Stimulated activated CD4-positive, alpha-beta T cell treated with anti-CD3 and anti-CD28 coated beads, Interleukin-4, amount 100 ng/mL, for 1 hour (primary cell): ENCODE data around the gene BCAP31.
"Not testable (repeated sequence)": the region's sequence is repeated elsewhere in the genome, so short reads cannot be mapped to it uniquely, and the experiment has no call there.

Experiments
- DNase-seq: peaks from one replicate; pipeline ENCODE4 v3.0.0-alpha.2; 2020

The BCAP31 gene

DNA sequence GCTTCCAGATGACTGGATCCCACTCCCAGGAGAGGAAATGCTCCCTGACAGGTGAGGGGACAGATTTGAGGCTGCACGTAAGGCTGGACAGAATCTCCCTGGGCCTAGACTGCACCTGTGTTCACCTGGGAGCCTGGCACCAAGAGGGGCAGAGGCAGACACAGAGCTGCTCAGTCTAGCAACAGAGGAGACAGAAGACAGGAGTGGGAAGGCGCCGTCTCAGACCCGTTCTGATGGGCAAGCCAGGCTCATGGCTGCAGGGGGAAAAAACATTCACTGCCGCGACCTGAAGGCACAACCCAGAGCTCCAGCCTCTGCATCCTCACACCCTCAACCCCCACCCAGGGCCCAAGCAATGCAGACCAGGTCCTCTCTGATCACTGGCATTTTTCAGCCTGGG is 16.8 kb downstream of the BCAP31 start:
- no peak for DNase-seq

DNA sequence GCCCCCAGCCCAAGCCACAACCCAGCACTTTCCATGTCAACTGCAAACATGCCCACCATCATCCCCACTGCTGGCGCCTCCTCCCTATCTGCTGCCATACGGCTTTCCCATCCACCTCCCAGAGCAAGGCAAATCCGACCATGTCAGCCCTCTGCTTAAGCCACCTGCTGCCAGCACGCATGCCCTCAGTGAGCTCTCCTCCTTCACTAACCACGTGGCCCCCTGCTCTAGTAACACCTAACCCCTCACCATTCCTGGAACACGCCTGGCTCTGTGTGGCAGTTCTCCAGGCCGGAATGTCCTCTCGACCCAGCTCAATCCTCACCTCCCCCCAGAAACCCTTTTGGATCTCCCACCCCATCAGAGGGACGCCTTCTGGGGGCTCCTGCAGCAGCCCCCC is 17.4 kb downstream of the BCAP31 start:
- no peak for DNase-seq

DNA sequence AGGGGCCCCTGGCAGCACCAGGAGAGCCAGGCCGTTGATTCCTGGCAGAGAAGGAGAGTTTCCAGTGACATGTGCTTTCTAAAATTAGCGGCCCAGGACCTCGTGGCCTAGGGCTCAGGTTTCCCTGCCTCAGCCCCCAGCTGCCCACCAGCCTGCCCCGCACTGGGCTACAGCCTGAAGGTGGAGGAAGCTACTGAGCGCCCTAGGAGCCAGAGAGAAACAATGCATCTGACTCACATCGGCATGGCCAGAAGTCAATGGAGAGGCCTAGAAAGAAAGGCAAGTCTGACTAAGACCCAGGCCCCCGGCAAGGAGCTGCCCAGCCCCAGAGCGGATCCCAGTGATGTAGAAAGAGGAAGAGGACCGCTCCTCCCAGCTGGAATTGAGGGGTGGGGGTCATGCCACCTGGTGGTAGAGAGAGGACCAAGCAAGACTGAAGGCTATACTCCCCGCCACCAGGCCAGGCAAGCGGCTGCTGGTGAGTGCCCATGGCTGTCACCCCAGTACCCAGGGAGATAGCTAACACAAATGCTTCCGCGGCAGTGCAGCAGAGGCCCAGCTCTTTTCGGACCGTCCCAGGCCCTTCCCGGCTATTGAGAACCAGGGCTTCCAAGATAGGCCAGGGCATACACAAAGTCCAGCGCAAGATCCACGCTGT is 18.7 kb downstream of the BCAP31 start:
- DNase-seq, result not testable (repeated sequence)

DNA sequence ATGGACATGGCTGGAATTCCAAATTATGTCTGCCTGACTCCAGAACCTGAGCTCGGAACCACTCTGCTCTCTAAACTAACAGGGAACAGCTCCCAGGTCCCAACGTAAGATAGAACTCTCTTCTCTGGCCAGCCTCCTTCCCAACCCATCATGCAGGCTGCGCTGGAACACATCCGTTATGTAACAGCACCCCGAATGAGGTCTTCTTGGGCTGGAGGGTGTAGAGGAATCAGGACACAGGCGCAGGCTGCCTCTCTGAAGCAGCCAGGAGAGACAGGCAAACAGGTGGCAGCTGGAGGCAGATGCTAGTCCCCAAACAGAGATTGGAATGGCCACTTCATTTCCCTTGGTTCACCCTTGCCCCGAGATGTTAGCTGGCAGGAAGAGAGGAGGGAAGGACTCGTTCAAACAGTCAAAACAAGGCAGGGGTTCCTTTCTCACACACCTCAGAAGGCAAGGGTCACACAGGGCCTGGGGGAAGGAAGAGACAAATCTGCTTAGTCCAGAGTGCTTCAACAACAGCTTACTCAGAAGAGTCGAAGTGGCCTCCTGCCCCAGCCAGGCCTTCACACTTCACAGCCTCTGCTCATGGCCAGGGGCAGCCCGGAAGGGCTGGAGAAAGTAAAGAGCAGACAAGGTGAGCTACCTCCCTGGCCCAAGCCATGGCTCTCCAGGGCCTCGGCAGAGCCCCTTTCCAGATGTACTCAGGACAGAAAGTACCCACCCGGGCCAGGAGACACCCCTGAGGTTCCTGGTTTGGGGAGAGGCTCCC is 19.4 kb downstream of the BCAP31 start:
- not testable (repeated sequence) for DNase-seq

DNA sequence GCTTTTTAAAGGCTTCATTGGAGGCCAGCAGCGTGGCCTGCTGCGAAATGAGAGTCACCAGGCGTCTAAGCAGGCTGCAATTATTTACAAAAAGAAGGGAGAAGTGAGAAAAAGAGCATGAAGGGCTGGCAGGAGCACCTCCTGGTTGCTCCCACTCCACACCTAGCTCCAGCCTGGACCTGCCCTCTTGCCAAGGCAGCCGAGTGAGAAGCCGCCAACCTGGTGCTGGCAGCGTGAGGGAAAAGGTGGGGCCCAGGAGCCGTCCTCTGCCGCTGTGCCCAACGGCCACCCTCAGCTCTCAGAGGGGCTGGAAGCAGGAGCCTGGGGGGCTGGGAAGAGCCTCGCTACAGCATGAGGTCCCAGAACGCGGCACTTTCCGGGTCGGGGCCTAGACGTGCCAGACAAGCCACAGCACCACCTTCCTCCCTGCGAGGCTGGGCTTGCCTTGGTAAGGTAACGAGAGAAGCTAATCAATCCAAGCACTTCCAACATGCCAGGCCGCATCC is 20.1 kb downstream of the BCAP31 start:
- no peak for DNase-seq

DNA sequence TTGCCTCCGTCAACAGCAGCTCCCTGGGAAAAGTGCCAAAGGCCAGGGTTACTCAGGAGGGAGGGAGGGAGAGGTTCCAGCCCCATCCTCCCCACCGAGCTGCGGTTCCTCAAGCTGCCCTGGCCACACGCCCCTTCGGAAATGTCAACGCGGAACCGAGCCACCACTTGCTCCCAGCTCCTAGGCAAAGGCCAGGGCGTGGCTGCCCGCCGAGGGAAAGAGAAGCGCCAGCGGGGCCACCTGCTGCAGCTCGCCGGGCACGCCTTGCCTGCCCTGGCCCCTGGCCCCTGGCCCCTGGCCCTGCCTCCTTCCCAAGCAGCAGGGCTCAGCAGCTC is 21.2 kb downstream of the BCAP31 start:
- DNase-seq, result no peak

DNA sequence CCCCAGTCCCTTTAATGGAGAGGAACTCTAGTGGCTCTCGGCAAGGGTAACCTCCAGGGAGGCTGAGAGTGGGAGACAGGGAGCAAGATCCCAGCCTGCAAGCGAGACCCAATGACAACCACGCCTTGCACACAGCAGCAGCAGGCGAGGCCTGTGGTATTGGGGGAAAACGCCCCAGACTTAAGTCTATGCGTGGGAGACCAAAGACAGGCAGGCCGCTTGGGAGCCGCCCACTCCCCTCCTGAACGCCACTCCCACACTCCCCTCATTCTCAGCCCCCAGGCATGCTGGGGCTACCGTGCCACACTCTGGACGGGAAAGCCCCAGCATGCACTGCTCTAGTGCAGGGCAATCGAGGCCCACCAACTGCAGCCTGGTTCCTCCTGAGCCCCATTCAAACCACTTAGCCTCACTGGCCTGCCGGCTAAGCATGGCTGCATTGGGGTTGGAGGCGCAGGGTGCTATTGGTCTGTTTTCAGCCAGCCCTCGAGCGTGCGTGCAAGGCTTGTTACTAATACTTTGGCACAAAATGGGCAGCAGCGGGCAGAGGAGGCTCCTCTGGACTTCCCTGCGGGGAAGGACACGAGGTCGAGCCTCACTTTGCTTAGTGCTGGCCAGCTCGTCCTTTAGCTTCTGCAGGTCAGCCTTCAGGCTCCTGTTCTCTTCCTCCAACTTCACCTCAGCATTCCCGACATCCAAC is 21.7 kb downstream of the BCAP31 start:
- DNase-seq, result no peak

DNA sequence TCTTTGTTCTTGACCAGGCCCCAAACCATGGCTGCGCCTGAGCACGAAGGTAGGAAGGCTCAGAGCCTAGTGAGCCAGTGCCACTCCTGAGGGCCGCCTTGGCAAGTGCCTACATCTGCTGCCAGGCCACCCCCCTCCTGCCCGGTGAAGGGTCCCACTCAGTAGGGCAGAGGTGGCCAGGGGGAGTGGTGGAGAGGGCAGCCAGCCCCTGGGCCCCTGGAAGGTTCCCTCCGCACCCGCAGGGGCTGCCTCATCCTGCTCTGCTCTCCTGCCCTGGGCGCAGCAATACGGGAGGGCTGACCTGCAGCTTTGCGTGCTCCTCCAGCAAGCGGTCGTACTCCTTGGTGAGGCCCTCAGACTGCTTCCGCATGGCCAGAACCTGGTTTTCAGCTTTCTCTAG is 22.5 kb downstream of the BCAP31 start:
- DNase-seq, result no peak

DNA sequence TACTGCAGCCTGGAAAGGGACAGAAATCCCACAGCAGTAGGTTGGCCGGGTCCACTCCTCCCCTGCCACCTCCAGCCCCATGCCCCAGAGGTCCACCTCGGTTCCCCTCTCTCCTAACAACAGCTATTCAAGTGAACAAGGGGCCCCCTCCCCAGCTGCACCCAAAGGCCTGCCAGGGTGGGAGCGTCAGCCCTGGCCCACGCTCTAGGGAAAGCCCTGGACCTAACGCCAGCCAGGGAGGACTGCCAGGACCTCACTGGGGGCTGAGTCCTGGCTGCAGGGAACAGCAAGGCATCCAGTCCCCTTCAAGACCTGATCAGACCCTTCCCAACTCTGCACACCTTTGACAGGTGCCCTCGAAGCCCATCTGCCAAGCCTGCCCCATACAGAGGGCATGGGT is 23.2 kb downstream of the BCAP31 start:
- DNase-seq, result no peak

DNA sequence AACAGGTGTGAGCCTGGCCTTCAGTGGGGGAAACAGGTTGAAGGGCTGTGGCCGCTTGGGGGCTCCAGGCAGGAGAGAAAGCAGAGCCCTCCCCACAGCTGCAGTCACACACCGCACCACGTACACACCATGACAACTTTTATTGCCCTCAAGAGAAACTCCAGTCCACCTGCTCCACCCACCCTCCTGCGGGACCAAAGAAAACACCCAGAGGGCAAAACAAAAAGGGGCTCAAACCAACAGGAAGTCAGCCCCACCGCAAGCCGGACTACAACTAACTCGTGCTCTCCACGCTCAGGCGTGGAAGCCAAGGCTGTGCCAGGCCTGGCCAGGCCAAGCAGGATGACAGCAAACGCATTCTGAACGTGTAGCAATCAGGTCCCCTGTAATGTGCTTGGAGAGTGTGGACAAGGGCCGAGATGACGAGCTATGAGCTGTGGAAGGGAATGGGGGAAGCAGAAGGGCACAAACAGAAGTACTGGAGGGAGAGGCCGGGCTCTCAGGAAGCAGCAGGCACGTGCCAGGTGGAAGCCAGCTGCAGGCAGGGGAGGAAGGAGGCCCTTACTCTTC is 23.7 kb downstream of the BCAP31 start:
- DNase-seq, result no peak

DNA sequence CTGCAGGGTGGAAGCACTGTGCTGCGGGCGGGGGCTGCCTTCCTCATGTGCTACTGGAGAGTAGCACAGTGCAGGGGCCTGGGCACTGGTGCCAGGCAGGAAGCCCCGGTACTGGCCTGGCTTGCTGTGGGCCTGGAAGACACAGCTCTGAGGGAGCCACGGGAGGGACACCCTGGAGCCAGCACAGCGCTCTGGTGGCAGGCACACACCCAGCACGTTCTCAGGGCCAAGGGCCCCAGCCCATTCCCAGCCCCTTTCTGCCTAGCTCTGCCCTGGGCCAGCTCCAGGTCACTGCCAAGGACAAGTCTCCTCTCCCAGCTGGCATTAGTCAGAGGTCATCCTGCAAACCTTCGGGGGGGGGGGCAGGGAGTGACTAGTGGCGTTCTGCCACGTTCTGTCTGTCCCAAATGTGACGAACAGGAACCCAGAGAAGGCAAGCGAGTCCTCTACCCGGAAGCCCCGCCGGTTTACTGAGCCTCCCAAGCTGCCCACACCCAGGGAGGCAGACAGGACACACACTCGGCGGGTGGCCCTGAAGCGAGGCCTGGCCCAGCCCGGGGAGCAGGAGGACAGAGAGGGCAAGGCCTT is 24.3 kb downstream of the BCAP31 start:
- not testable (repeated sequence) for DNase-seq

DNA sequence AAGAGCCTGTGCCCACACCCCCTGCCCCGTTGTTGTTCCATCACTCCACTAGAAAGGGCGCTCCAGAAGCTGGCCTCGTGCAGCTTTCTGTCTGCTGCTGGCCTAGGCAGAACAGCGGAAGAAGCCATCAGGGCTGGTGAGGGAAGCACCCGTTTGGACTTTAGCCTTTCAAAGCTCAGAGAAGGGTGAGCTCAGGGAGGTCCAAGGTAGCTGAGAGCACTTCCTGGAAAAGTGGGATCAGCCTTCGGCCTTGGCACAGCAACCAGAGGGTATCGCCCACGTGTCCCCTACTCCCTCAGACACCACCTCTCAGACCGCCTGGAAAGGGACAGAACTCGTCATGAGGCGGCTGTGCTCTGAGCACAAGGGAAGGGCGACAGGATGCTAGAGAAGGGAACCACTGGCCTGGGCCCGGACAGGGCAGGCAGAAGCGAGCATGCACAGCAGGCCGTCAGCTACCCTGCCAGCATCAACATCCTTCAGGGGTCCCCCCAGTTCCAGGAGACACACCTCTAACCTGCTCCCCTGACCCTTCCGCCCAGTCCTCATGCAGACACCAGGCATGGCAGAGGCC is 24.9 kb downstream of the BCAP31 start:
- not testable (repeated sequence) for DNase-seq

DNA sequence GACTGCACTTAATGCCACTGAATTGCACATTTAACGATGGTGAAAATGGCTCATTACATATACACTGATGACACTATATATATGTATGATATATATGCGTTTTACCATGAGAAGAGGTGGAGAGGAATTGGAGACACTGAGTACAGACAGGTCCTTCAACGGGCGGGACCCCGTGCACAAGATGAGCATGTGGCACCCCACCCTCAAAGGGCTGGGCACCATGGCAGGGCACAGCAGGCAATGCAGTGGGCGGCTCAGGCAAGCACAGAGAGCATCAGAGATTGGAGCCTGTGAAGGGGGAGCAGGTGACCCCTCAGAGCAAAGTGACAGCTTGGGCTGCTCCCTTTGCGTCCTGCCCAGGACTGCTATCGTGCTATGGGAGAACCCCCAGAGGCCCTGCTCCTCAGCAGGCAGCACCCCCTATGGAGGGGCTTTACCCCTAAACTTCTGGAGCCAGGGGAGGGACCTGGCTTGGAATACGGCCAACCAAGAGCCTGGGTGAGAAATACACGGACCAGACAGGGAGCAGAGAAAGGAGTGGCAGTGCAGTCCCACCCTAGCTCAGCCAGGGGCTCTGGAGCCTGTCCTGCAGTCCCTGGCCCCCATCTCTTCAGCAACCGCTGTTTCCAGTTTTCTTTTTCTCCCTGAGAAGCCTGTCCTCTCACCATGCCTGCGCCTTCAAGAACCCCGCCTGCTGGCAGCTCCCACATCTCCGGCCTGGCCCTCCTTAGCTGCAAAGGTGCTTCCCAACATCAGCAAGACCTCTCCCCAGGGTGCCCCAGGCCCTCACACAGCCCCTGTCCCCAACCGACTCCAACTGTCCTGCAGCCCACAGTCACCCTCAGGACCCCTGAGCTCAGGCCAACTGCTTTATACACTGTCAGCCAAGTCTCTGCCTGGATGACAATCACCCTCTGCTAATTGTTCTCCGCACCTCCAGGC is 26.0 kb downstream of the BCAP31 start:
- no peak for DNase-seq

DNA sequence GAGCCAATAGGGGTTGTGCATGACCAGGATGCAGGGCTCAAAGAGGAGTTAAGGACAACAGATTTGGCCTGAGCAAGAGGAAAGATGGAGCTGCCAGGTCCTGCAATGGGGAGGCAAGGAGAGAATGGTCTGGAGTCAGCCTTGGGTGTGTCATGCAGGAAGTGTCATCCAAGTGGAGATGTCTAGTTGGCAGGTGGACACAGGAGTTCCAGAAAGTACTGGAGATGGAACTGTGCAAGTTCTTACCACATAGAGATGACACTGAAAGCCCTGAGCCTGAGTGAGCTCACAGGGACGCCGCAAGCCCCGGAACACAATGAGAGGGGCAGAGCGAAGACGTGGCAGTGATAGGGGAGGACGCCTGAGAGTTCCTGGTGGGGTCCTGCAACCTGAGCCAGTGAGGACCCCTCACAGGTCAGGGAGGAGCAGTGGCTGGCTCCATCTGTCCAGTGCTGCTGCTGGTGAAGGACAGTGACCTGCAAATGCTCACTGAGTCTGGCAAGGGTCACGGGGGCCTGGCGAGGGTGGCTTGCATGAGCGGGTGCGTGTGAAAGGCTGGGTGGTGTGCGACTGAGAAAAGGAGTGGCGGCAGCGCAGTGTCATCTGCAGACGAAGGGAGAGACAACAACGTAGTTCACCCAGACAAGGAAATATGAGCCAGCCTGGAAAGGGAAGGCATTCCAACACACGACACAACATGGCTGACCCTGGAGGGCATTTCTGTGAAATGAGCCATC is 27.0 kb downstream of the BCAP31 start:
- not testable (repeated sequence) for DNase-seq

DNA sequence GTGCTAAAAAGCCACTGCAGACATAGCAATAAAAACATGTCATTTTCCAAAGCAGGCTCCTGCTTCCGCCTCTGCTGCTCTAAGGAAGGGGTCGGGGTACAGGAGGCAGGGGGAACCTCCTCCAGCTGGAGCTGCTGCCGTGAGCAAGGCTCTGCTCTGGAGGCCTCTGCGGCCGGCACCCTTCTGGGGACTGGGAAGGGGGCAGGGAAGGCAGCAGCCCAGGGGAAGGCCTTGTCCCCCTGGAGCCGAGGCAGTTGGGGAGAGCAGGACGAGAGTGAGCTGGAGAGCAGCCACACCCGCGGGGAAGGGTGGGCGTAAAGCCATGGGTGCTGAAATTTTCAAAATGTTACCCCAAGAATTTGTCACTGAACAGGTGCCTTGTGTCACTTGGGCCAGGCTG is 27.6 kb downstream of the BCAP31 start:
- DNase-seq, result not testable (repeated sequence)

DNA sequence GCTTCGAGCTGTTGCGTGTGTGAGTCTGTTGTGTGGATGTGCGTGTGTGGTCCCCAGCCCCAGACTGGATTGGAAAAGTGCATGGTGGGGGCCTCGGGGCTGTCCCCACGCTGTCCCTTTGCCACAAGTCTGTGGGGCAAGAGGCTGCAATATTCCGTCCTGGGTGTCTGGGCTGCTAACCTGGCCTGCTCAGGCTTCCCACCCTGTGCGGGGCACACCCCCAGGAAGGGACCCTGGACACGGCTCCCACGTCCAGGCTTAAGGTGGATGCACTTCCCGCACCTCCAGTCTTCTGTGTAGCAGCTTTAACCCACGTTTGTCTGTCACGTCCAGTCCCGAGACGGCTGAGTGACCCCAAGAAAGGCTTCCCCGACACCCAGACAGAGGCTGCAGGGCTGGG is 28.1 kb downstream of the BCAP31 start:
- no peak for DNase-seq

DNA sequence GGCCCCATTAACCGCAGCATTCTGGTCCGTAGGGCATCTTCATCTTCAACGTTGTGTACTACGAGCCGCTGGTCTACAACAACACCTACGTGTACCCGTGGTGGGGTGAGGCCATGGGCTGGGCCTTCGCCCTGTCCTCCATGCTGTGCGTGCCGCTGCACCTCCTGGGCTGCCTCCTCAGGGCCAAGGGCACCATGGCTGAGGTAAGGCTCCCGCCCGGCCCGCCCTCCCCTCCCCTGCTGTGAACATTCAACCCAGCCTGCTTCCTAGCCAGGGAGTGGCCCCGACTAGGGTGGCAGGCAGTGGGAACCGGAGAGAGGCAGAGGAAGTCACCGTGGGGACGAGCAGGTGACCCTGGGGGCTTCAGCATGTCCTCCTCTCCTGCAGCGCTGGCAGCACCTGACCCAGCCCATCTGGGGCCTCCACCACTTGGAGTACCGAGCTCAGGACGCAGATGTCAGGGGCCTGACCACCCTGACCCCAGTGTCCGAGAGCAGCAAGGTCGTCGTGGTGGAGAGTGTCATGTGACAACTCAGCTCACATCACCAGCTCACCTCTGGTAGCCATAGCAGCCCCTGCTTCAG is 29.4 kb downstream of the BCAP31 start:
- DNase-seq, result no peak

DNA sequence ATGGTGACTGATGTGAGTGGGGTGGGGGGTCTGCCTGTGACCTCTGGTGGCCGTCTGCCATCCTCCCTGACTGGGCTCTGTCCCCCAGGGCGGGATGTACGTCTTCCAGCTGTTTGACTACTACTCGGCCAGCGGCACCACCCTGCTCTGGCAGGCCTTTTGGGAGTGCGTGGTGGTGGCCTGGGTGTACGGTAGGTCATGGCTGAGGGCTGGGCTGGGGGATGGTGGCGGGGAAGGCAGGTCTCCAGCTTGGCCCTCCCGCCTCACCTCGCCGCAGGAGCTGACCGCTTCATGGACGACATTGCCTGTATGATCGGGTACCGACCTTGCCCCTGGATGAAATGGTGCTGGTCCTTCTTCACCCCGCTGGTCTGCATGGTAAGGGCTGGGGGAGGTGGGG is 29.9 kb downstream of the BCAP31 start:
- not testable (repeated sequence) for DNase-seq

DNA sequence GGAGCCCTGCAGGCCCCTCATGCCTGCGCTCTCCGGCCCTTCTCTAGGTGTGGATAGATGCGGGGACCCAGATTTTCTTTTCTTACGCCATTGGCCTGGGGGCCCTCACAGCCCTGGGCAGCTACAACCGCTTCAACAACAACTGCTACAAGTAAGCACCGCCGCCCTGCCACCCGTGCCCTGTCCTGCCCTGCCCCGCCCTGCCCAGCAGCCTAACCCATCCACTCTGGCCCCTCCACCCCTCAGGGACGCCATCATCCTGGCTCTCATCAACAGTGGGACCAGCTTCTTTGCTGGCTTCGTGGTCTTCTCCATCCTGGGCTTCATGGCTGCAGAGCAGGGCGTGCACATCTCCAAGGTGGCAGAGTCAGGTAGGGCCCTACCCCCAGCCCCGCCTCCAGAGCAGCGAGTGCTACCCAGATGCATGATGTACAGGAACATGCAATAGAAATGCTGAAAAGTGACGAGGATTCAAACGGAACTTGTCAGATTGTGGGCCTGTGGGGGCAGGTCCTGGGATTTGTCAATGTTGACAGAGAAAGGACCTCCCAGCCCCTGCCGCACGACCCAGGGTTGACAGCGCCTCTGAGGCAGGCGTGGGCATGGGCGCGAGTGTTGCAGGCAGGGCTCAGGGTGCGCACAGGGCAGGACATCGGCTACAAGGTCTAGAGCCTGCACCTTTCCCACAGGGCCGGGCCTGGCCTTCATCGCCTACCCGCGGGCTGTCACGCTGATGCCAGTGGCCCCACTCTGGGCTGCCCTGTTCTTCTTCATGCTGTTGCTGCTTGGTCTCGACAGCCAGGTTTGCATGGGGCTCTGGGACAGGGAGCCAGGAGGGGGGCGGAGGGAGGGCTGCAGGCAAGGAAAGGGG is 30.7 kb downstream of the BCAP31 start:
- DNase-seq, result no peak
